C4-2B (cell line): ENCODE data around the gene TUBA4A.

Experiments used
- ZFX ChIP-seq: fragments of 450-650 bp; IDR thresholded peaks from 2 replicates; pipeline ENCODE4 v1.6.1; 2017
- TF ChIP-seq, protein P1 (sequence below): fragments of 450-650 bp; conservative IDR thresholded peaks from 2 replicates; pipeline ENCODE4 v1.5.1; 2017; ENCODE audit warnings: mild to moderate bottlenecking

DNA sequence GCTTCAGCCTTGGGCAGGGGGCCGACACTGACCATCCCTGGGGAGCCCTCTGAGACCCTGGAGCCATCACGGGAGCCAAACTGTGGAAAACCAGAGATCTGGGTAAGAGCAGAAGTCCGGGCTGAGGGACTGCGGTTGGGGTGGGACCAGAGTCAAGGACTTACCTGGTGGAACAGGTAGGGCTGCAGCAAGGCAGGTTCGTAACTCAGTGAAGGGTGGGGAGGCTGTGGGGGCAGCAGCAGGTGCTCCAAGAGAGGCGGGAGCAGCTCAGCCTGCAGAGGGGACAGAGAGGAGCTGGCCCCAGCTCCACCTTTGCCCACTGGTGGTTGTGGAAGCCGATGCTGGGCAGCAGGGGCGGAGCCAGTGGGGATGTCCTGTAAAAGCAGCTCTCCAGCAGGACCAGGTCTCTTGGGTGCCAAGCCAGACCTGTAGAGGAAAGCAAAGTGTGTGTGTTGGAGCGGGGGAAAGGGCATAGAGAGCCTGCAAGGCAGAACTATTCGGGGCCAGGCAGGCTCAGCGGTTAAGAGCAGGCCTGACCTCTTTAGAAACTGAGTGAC, 48.8 kb upstream of the TUBA4A start:
- TF ChIP-seq, protein P1, sequence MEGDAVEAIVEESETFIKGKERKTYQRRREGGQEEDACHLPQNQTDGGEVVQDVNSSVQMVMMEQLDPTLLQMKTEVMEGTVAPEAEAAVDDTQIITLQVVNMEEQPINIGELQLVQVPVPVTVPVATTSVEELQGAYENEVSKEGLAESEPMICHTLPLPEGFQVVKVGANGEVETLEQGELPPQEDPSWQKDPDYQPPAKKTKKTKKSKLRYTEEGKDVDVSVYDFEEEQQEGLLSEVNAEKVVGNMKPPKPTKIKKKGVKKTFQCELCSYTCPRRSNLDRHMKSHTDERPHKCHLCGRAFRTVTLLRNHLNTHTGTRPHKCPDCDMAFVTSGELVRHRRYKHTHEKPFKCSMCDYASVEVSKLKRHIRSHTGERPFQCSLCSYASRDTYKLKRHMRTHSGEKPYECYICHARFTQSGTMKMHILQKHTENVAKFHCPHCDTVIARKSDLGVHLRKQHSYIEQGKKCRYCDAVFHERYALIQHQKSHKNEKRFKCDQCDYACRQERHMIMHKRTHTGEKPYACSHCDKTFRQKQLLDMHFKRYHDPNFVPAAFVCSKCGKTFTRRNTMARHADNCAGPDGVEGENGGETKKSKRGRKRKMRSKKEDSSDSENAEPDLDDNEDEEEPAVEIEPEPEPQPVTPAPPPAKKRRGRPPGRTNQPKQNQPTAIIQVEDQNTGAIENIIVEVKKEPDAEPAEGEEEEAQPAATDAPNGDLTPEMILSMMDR, result no peak
- no peak for TF ChIP-seq ZFX
